Fibroblast of villous mesenchyme (primary cell): Measurements from ENCODE around the gene MCUB. TPM values are rescaled to one million over a fixed set of nuclear protein-coding genes. Genes with fewer than 3 reads are reported as not detected.
"Not testable (repeated sequence)": the region's sequence is repeated elsewhere in the genome, so short reads cannot be mapped to it uniquely, and the experiment has no call there.

Experiments used
- DNase-seq: peaks from one replicate; pipeline ENCODE4 v3.0.0-alpha.2; 2010; ENCODE audit warnings: low read depth
- H3K4me3 ChIP-seq: 2 replicates; pipeline ENCODE4 v1.5.1; 2011; ENCODE audit warnings: low read depth, mild to moderate bottlenecking, low read length
- CTCF ChIP-seq: IDR thresholded peaks from 2 replicates; pipeline ENCODE4 v1.5.1; 2012; ENCODE audit warnings: low read depth, mild to moderate bottlenecking, low read length; ENCODE audit not compliant: insufficient read depth
- total RNA-seq: library from RNA; depleted of rRNA; stranded (reverse); fragments of >200 nt; gene quantifications from 2 replicates; pipeline ENCODE4 v1.2.3, GENCODE V29; 2012

Gene MCUB
- 8.2 and 10.0 TPM in 2 replicates for total RNA-seq

DNA sequence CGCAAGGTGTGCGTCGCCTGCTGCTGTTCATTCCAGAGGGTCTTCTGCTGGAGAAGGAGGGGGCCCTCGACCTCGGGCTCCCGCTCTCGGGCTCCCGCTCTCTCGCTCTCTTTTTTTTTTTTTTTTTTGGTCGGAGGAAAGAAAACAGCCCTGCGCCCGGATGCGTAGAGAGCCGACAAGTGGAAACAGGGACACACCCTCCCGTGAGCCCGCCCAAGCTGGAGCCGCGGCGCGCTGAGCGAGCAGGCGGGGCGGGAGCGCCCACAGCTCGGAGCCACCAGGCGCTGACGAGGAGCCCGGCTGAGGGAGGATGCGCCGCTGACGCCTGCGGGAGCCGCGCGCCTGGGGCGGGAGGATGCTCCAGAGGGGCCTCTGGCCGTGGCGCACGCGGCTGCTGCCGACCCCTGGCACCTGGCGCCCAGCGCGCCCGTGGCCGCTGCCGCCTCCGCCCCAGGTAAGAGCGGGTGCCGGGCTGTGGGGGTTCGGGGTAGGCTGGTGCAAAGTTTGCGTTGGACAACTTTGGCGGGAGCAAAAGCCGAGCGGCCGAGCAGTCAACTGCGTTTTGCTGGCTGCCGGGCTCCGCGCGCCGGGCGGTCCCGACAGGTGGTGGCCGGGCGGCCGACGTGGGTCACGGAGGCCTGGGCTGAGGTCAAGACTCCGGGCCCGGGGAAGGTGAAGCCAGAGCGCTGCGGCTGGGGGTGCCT is at the start of gene MCUB:
Gene MCUB, plus strand, starts transcription at position 264 of the 704 bp plus-strand sequence. Its CDS starts 92 bp downstream, at position 356.
- peak within 1 kb of the TSS; percentile 76 for H3K4me3 ChIP-seq
- peak; percentile 90 for DNase-seq
- TF ChIP-seq CTCF, result no peak

GRCh38 chr4:109510687-109511086 is 49.4 kb upstream of the MCUB start:
- no peak for DNase-seq
- no peak for TF ChIP-seq CTCF
- no peak overlapping the region for H3K4me3 ChIP-seq

DNA sequence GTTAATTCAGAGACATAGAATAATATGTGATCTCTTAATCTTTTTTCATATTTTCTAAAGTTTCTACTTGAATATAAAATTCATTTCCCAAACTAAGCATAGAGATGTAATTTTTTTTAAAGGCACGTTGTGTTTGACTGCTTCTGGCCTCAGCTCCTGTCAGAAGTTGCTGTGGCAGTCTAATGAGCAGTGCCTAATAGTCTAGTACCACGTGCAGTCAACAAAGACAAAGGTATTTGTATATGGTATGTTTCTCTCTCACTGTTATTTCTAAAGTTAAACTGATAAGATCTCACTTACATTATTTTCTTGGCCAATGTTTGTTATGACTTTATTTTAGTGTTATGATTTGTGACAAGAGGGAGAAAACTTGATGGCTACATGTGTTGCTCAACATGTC is 48.6 kb upstream of the MCUB start:
- no peak for TF ChIP-seq CTCF
- peak; percentile 32 for DNase-seq
- H3K4me3 ChIP-seq, result no peak overlapping the region

- H3K4me3 ChIP-seq, DNase-seq: not testable (repeated sequence)
Measured at GRCh38 chr4:109513368-109513767, 46.7 kb upstream of the MCUB start.

DNA sequence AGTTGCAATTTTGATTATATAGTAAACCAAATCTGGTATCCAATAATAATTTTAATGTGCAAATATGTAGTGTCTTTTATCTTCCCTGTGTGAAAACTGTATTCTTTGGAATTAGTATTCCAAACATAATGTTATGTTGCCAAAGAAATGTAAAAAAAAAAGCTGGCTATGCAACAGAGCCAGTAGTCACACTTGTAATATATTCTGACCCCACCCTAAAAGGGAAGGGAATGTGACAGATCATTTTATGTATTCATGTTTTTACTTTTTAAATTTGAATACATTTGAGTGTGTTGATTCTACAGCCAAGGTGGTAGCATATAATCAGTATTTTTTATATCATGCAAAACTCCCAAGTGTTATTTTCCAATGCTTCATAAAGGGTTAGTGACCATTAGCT is 27.9 kb upstream of the MCUB start:
- H3K4me3 ChIP-seq, result no peak overlapping the region
- no peak for DNase-seq
- TF ChIP-seq CTCF, result no peak

GRCh38 chr4:109545401-109545800 is 14.6 kb upstream of the MCUB start:
- no peak overlapping the region for H3K4me3 ChIP-seq
- no peak for TF ChIP-seq CTCF
- DNase-seq, result no peak

- no peak for DNase-seq
- no peak overlapping the region for H3K4me3 ChIP-seq
- TF ChIP-seq CTCF, result no peak
Measured at GRCh38 chr4:109547394-109547793, 12.7 kb upstream of the MCUB start.
